Activated CD4-positive, alpha-beta T cell treated with anti-CD3 and anti-CD28 coated beads, Interleukin-2, Interleukin-6, amounts not matched to agents 100 ng/mL and 50 ng/mL, durations not matched to agents 16 hours and 8 hours (primary cell): ENCODE data around the gene PHF12.
"Not testable (repeated sequence)": the region's sequence is repeated elsewhere in the genome, so short reads cannot be mapped to it uniquely, and the experiment has no call there.

ENCODE experiments used
- DNase-seq: peaks from one replicate; pipeline ENCODE4 v3.0.0-alpha.2; 2020

The PHF12 gene

DNA sequence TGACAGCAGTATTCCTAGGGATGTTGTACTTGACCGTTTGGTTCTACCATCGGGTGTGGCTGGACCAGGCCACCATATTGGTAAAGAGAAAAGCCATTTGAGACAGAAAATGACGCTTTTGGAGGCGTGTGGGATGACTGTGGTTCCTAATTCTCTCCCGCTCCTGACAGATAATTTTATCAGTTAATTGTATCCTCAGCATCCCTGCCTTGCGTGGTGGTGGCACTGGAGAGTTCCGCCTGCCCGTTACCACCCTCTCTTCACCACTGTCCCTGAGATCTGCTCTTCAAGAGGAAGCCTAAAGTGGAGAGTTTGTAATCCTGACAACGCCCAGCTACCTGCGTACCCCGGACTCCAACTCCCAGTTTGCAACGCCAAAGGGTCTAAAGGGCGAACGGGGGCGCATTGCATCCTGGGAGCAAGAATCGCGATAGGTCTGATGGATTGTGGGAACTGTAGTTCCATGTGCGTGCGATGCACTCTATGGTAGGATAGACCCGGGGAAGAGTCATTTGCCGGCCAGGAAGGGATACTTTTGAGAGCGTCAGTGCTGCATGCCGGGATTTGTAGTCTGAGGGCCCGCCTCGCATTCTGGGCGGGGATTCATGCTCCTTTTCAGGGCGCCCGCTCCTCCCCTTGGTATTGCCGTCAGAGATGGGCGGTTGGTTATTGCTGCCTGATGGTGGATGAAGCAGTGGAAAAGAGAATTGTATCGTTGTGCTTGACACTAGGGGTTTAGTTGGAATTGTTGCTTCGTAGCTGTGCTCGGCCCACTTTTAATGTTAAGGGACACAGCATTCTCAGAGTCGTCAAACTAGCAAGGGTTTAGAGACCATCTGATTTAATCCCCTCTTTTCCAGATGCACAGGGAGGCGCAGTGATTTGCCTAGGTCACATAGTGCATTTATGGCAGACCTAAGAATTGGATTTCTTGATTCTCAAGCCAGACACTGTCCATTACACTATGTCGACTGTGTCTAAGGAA is 965 bp upstream of the PHF12 start:
- peak; percentile 98 for DNase-seq

DNA sequence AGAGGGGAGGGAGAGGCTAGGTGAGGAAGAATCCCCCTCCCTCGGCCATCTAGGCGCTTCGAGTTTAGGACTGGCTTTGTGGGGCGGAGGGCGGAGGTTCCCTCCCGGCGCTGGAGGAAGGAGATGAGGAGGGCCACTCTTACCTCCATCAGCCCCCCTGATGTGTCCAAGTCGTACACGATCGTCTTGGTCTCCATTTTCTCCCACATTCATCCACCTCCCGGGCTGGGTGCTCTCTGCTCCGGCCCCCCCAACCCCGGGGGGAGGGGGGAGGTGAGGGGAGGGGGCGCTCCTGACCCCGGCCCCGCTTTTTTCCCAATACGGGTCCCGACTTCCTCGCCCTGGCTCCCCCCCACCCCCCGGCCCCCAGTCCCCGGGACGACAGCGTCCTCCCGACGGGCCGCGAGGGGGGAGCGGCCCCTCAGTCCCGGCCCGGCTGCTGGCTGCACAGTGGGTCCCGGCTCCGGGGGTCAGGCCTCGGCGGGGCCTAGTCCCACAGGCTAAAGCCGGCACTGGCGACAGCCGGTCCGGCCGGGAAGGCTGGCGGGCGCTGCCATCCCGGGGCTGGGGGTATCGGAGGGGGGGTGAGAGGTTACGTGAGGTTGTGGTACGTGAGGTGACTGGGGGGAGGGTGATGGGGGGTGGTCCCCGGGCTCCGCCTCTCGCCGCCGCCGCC is 428 bp downstream of the PHF12 start:
- no peak for DNase-seq

DNA sequence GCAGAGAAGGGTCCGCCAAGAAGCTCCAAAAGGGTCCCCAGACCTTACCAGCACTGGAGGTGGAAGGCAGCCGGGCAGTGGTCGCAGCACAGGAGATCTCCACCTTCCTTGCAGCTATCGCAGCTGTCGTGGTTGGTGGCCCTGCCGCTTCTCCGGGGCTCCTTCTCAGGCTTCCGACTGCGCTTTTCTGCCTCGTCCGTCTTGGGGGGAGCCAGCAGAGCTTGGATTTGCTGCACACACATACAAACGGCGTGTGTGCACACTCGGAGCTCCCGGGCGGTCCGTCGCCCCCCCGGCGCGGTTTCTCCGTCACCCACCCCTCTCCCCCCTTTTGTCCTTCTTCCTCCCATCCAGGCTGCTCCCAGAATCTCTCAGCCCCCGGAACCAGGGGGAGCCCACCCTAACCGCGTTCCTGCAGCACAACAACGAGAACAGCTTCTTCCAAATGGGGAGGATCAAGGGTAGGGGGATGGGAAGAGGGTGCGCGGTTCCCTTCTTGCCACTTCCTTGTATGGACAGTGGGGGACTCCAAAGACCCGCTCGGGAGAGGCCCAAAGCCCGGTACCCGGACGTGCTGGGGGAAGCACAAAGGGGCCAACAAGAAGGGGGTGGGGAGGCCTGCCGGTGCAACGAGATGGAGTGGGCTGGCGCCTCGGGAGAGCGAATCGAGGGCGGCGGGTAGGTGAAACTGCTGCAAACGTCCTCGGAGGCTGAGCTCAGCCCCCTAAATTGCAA is 1.1 kb downstream of the PHF12 start:
- peak; percentile 59 for DNase-seq

DNA sequence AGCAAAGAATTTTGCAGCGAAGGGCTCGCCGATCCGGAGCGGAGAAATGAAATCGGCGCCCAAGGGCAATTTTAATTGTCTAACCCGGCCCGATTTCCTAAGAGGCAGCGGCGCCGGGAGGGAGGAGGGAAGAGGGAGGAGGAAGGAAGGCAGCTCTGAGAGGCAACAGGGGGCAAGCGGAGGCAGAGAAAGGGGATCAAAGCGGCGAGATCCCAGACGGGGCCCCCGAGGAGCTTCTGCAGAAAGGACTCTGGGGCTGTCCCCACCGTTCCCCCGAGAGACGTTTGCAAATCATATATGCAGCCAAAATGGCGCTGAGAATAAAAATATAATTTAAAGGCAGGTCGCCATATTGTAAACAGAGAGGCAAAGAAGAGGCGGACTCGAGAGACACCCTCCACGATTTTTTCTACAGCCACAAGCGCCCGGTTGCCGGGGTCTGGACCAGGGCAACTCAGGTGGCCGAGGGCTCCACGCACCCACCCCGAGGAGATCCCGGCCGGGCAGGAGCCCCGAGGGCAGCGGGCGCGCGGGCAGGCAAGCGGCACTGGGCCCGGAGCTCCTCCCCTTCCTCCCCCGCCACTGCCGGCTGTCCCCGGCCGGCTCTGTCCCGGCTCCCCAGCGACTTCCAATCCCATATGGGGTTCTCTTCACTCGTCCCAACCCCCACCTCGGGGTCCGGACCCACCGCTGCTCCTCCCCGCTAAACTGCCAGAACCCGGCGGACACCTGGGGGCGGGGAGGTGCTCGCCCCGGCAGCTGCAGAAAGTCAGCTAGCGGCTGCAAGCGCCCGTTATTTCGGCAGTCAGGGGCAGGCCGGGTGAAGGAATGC is 1.9 kb downstream of the PHF12 start:
- DNase-seq: peak; percentile 63

DNA sequence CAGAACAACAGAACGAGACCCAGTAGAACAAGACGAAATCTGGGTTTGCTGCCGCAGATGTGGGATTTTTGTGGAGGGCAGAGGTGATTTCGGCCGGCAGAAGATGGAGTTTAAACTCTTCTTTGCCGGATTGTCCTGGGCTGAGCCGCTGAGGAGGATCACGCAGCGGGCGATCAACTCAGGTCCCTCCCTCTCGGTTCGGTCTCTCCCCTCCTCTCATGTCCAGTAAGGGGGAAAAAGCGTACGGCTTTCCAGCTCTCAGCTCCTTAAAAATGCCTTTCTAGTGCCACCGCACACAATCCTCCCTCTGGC is 2.5 kb downstream of the PHF12 start:
- DNase-seq: no peak

DNA sequence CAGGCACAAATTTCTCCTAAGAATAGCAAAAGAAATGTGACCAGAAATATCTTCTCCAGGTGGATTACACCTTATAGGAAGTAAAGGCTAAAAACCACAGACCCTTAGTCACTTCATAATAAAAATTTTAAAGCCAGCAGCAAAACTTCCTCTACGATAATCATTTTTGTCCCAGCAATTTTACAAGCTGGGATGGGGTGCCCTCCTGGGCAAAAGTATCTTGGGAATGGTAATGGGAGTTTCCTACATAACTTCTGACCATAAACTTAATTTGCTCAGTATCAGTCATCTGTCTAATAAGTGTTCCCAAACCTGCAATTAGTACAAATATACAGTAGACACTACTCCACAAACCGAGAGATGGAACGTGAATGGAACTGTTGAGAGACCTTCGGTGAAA is 3.0 kb downstream of the PHF12 start:
- DNase-seq: no peak

DNA sequence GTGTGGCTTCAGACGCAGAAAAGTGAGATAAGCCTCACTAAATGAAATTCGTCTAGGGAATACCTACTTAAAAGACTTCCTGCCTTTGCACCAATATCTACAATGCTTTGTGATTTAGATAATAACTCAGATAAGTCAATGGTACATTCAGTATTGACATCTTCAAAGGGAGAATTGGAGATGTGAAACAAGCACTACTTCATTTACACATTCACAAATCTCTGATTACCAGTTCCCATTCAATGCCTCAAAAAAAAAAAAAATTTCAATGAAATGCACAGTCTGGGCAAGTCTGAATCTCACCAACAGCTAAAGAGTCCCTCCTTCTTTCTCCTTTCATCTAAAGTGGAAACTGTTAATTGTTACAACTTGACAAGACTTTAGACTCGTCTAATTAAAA is 3.7 kb downstream of the PHF12 start:
- no peak for DNase-seq

DNA sequence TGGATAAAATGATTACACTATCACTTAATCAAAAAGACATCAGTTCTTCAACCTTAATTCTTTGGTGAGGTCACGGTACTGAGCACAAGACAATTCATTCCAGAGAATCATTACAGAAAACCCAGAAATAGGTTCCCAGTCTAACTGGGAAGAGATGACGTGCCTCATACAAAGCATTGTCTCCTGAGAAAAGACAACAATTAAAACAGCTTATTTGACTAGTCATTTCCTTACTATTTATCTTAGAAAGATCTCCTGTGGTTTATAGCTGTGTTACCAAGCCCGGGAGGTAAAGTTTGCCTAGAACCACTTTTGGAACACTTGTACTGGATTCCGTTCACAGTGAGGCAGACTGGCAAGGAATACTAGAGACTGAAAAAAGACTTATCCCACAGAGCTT is 5.1 kb downstream of the PHF12 start:
- peak; percentile 49 for DNase-seq

DNA sequence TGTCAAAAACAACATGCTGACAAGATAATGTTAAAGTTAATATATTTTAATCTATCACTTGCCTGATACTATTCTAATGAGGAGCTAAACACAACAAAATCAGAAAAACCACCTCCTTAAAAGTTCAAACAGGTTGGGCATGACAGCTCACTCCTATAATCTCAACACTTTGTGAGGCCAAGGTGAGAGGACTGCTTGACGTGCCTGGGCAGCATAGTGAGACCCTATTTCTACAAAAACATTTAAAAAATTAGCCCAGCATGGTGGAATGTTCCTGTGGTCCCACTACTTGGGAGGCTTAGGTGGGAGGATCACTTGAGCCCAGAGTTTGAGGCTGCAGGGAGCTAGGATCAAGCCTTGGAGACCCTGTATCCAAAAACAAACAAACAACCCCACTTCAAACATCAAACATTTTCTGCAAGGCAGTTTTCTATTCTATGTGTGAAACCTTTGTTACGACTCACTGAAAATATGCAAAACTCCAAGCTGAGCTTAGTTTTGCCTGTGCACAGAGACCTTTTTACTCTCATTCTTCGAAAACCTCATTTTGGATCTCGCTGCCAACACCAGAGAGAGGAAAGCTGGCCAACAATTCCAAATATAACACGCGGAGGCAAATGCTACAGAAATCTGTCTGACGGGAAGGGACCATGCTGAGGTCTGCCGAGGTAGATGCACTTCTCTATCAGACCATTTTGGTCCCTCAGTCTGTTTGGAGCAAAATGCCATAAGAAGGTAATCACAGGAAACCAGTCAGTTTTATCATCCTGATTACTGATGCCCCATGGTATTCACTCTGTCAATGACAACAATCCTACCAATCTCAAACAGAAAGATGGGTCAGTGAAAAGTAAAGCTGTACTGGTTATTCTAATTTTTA is 6.2 kb downstream of the PHF12 start:
- DNase-seq: no peak

DNA sequence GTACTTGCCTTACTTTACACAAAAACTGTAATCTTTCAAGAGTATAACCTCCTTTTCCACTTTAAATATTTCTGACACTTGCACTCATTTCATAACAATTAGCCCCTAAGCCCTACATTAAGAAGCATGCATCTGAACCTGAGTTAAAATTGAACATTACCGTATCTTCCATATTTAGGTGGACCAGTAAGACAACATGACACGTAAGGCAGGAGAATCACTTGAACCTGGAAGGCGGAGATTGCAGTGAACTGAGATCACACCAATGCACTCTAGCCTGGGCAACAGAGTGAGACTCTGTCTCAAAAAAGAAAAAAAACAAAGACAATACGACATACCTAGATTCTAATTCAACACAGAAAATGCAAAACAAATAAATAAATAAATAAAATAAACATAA is 7.0 kb downstream of the PHF12 start:
- no peak for DNase-seq

DNA sequence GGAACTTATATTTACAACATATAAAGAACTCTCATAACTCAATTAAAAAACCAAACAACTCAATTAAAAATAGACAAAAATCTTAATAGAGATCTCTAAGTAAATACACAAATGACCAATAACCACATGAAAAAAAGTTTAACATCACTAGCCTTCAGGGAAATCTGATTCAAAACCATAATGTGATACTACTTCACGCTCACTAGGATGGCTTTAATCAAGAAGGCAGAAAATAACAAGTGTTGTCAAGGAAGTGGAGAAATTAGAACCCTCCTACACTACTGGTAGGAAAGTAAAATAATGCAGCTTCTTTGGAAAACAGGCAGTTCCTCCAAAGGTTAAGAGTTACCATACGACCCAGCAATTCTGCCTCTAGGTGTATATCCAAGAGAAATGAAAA is 8.4 kb downstream of the PHF12 start:
- DNase-seq: no peak

DNA sequence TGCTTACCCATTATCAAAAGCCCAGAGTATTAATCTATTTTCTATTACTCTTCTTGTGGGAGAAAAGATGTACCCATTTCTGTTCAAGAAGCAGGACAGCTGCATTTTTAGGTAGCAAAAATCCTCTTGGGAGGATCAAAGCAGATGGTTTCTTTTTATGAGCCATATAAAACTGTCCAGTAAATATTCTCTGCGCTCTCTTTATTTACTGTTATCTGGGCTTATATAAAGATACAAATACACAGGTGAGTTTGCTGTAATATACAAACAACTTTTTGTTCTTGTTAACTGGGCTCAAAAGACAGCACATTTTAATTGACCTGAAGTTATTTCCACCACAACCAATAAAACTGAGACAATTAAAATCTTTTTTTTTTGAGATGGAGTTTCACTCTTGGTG is 10.1 kb downstream of the PHF12 start:
- no peak for DNase-seq

DNA sequence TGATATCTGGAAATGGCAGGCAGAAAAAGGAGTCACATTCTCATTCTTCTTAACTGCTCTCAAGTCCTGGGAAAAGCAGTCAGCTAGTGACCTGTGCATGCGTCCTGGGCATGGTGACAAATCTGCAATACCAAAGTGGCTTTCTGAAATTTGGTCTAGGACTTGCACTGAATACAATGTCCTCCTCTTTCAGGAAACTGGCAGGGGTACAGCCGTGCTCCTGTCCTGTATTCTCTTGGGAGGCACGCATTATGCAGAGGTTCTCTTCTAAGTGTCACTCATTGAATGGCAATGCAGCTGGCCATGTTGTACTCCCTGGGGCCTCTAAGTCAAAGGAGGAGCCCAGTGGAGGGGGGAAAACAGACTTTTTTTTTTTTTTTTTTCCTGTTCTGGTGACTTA is 10.6 kb downstream of the PHF12 start:
- no peak for DNase-seq

DNA sequence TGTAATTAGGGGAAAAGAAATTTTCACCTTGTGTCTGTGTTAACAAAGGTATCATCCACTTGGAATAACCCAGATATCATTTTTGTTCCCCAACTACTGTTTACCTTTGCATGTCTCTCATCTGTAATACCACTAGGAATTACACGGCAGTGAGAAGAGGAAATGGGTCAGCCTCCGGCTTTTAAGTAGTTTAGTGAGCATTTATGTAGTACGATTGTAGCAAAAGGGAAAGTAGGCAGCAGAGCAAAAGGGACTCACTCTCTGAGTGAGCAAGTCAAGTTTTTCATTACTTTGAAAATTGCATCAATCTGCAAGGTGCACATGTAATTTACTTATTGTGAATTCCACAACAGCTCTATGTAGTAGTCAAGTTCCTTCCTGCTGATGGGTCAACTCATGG is 11.2 kb downstream of the PHF12 start:
- DNase-seq: no peak

DNA sequence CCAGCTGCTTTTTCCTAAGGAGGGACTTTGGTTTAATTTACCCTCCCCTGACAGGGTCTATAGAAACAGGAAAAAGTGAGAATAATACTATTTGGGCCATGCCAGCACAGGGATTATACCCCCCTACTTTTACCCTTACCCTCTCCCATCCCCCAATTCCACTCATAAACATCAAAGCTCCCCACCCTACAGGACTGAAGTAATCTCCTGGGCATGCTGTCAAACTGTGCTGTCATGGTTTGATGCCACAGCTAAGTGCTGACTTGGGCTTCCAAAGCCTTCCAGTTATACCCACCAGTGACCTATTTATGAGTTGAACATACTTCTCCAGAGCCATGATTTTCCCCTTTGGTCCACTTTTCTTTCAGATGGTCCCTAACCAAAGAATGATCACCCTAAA is 12.8 kb downstream of the PHF12 start:
- no peak for DNase-seq

DNA sequence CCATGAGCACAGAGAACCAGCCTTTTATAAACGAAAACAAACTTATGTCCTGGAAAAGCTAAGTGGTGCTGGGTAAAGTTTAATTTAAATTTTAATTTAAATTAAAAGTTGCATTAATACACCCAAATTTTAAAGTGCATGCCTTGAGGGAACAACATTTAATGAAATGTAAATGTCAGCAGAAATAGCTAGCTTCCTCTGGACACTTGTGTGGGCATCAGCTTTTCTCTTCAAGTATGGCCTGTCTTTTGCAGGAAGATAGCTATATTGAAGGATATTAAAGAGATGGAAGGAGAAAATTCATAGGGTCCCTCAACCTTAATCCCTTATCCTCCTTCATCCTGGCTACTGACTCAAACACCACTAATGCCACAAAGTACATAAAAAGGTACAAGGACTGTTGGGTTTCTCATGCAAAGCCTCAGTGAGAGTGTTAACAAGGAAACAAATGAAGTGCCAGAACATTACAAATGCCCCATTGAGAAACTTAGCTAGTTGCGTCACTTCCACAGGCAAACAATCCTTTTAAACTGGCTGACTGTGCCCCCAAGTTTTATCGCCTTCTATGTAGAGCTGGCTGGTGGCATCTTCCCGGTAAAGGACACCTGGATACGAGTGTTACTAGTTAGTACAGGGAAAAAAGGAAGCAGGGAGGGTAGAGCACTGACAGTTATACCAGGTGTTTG is 14.1 kb downstream of the PHF12 start:
- DNase-seq: no peak

DNA sequence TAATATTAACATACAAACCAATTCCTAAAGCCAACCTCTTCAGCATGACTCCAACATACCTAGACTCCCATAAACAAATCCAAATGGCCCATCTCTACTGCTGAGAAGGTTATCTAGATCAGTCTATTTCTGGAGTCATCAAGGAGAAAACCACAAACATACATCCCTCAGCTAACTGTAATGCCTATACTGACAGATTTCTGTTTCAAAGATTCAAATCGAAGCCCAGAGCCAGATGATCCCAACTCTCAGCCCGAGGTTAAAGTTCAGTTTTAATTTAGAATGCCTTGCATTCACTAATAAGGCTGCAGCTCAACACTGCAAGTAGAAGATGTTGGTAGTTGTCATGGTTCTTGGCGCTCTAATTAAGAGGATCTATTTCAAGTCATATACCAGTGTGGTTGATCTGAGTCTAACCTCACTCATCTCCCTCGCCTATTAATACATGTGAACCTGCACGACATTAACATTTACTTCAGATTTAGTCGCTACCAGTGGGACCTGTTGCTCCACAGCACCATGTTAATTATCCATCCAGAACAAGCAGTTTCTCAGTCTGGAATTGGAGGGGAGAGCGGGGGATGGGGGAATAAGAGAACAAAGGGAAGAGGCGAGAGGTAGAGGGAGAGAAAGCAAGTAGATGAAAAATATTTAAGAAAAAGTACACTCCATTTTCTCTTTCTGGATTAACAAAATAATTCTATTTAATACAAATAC is 15.4 kb downstream of the PHF12 start:
- DNase-seq: no peak

DNA sequence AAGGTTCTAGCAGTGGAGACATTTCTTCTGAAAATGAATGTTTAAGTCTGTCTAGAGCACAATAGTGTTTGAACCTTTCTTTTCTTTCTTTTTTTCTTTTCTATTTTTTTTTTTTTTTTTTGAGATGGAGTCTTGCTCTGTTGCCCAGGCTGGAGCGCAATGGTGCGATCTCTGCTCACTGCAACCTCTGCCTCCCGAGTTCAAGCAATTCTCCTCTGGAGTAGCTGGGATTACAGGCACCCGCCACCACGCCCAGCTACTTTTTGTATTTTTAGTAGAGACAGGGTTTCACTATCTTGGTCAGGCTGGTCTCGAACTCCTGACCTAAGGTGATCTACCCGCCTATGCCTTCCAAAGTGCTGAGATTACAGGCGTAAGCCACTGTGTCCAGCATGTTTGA is 16.8 kb downstream of the PHF12 start:
- DNase-seq: not testable (repeated sequence)

DNA sequence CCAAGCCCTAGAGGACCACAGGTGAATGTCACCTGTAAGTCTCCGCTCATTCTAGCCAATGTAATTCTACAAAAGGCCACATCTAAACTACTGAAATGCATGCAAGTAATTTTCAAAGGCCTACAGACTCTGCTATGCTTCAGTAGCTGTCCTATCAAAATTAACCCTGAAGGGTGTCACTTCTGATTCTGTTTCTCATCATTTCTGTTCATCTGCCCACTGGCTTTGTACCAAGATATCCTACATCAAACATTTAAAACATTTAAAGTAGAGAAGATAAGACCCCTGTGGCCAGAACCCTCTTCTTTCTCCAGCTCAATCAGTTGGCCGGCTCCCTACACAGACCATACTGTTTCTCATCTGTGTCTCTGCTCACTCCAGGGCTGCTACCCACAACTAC is 21.5 kb downstream of the PHF12 start:
- no peak for DNase-seq

DNA sequence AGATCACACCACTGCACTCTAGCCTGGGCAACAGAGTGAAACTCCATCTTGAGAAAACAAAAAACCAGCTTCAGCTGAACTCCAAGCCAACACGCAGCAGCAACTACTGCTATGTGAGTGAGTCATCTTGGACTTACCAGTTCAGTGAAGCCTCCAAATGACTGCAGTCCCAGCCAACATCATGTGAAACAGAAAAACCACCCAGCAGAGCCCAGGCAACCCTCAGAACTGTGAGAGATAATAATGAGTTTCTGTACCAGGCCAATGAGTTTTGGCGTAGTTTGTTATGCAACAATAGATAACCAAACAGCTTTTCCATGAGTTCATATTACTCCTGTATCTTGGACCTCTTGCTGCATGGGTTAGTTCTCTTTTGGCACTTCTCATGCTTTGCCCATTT is 23.3 kb downstream of the PHF12 start:
- DNase-seq: peak; percentile 68

DNA sequence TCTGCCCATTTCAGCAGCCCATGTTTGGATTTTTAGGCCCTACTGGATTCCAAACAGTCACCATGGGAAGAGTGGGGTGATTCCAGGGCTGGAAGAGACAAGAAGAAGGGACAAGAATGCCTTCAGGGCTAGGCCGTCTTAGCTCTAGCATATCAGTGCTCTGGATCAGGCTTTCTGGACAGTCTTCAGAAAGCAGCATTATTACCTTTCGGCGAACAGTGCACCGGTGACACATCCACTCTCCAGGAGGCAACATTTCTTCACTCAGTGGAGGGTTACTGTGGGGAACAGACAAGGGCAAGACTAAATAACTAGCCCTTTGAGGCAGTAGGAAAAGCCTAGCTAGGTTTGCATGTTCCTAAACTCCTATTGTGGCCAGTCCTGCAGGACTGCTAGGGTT is 24.5 kb downstream of the PHF12 start:
- DNase-seq: no peak
